Astrocyte of the spinal cord (primary cell): ENCODE data around the gene GJA5.

Experiments
- DNase-seq: peaks from one replicate; pipeline ENCODE4 v3.0.0; 2011; ENCODE audit warnings: low read depth, low spot score
- H3K4me3 ChIP-seq: 2 replicates; pipeline ENCODE4 v1.5.1; 2011; ENCODE audit warnings: low read depth, mild to moderate bottlenecking, low read length, moderate library complexity
- CTCF ChIP-seq: IDR thresholded peaks from 2 replicates; pipeline ENCODE4 v1.5.1; 2012; ENCODE audit warnings: low read depth, mild to moderate bottlenecking, low read length, inconsistent platforms
- in situ Hi-C: cut with HindIII; loops from 2 replicates; pipeline ENCODE4 v1.10.0; 2017; ENCODE audit warnings: low sequenced_read_pairs

Gene GJA5

GRCh38 chr1:147784941-147785340 is 24.5 kb upstream of the GJA5 start:
- no peak overlapping the region for H3K4me3 ChIP-seq
- DNase-seq, result no peak
- in situ Hi-C loops, result no loop called here
- no peak for TF ChIP-seq CTCF

DNA sequence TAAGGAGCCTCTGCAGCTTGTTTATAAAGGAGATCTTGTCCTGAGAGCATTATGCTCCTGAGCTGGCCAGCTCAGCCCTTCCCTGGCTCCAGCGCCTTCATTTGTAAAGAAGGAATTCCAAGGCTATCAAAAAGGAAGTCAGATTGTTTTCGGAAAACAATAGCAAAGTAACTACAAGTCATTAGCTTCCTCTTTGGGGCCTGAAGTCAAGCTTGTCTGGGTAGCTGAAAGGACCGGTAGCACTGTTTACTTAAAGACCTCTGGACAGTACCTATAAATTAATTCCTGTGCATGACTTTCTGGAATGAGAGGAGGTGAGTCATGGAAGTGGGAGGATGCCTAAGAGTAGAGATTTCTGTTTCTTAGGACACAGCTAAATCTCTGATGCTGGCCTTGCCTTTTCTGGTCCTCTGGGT is 20.7 kb upstream of the GJA5 start:
- no peak overlapping the region for H3K4me3 ChIP-seq
- no peak for TF ChIP-seq CTCF
- in situ Hi-C loops, result no loop called here
- DNase-seq, result no peak

GRCh38 chr1:147777694-147778093 is 17.3 kb upstream of the GJA5 start:
- TF ChIP-seq CTCF, result no peak
- in situ Hi-C loops, result no loop called here
- H3K4me3 ChIP-seq, result no peak overlapping the region

DNA sequence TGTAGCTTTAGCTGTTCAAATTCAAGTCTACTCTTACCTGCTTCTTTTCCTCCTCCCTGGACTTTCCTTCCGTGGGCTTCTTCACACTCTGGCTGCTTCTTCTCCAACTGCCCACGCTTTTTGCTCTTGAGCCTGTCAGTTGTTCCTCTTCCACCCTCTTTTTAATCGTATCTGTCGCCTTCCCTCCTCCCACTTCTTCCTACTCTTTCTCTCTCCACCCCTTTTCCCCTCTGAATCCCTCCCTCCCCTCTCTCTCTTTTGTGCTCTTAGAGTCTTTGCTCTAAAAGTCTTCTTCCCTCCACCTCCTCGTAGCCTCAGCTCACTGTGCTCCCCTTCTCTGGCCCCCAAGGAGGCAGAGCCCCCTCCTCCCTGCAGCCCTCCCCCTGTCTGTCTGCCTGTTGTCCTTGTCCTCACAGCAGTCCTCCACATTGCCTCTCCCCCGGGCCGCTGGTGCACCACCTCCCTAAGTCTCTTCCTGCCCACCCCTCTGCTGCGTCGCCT is 12.9 kb upstream of the GJA5 start:
- TF ChIP-seq CTCF, result no peak
- in situ Hi-C loops, result no loop called here
- no peak overlapping the region for H3K4me3 ChIP-seq
- DNase-seq, result no peak

More at GRCh38 chr1:147777694-147778093, 17.3 kb upstream of the GJA5 start:
- no peak for DNase-seq

DNA sequence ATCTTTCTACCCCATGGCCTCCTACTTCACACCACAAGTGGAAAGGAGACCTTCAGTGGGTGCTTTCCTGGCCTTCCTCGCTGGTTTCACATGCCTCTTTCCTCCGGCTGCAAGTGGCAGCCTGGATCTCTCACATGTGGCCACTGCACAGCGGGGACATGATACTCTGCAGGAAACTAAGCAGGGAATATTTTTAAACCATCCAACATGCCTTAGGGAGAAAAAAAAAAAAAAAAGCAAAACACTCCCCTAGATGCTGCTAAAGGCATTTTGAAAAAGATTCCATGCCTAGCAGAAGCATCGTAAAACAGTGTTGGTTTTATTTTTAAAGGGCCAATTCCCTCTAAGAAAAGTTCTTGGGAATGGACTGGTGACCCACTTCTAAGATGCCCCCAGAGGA is 12.2 kb upstream of the GJA5 start:
- no peak overlapping the region for H3K4me3 ChIP-seq
- in situ Hi-C loops, result no loop called here
- DNase-seq, result no peak
- no peak for TF ChIP-seq CTCF

DNA sequence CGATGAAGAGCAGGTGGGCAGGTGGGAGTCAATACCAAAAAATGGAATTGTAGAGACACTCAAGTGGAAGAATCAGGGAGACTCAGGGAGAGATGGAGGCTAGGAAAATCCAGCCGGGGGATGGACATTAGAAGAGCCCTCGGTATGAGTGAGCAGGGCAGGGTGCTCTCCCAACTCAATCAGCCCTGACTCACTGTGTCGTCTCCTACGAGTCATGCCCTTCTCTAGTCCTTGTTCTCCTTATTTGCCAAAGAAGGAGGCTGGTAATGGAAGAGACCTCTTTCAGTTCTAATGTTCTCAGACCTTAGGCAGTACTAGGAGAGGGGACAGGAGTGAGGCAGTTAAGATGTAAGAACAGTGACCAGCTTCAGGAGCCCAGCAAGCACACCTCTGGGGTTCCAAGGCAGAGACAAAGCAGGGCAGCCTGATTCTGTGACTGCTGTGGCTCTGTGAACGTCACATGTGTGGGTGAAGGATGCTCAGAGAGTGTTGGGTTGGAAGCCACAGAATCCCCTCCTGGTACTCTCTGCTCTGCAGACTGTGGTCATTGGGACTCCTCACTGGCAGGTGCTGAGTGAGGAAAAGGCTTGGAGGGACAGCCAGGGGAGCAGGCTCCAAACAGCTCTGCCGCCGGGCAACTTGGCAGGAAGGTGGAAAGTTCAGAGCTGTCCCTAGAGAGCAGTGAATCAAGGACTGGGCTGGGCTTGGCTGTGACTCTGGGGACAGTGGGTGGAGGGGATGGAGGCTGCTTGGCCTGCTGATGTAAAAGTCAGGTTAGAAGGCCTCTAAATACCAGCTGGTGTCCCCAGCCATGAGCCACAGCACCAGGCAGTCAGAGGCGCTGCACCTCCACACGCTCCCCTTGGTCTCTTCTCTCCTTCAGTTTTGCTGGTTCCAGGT is 11.1 kb upstream of the GJA5 start:
- no peak overlapping the region for H3K4me3 ChIP-seq
- in situ Hi-C loops, result no loop called here
- no peak for TF ChIP-seq CTCF
- no peak for DNase-seq
